Measurements from ENCODE around the gene ZDHHC19. TPM values are rescaled to one million over a fixed set of nuclear protein-coding genes. Genes with fewer than 3 reads are reported as not detected.

The ZDHHC19 gene
- total RNA-seq, 1 donor from 2014 or later = not detected

GRCh38 chr3:196194542-196194915 lies 16.7 kb downstream of the ZDHHC19 start:
- no peak for TF ChIP-seq CTCF (IDR thresholded peaks at IDR 0.05; ENCODE audit: insufficient read depth, low read length, poor library complexity, severe bottlenecking)
- Histone ChIP-seq H3K36me3 (ENCODE audit: control insufficient read depth, insufficient read depth, low read length) (no peaks in the 10 kb centered on the region), H3K4me3 (ENCODE audit: low read depth, low read length) (no peak overlapping the region), H3K27me3 (ENCODE audit: control insufficient read depth, insufficient read depth, low read length) (no peaks in the 10 kb centered on the region)
- DNase-seq (ENCODE audit: low read depth) = no peak

GRCh38 chr3:196193736-196194541 lies 17.3 kb downstream of the ZDHHC19 start:
- TF ChIP-seq CTCF (IDR thresholded peaks at IDR 0.05; ENCODE audit: insufficient read depth, low read length, poor library complexity, severe bottlenecking) = no peak
- Histone ChIP-seq H3K4me3 (ENCODE audit: low read depth, low read length) (no peak overlapping the region), H3K27me3 (ENCODE audit: control insufficient read depth, insufficient read depth, low read length) (no peaks in the 10 kb centered on the region), H3K36me3 (ENCODE audit: control insufficient read depth, insufficient read depth, low read length) (no peaks in the 10 kb centered on the region)
- DNase-seq (ENCODE audit: low read depth) = no peak

GRCh38 chr3:196193133-196193735 lies 18.0 kb downstream of the ZDHHC19 start:
- Histone ChIP-seq H3K36me3 (ENCODE audit: control insufficient read depth, insufficient read depth, low read length) (no peaks in the 10 kb centered on the region), H3K27me3 (ENCODE audit: control insufficient read depth, insufficient read depth, low read length) (no peaks in the 10 kb centered on the region), H3K4me3 (ENCODE audit: low read depth, low read length) (no peak overlapping the region)
- no peak for DNase-seq (ENCODE audit: low read depth)
- no peak for TF ChIP-seq CTCF (IDR thresholded peaks at IDR 0.05; ENCODE audit: insufficient read depth, low read length, poor library complexity, severe bottlenecking)

GRCh38 chr3:196192524-196193051 lies 18.6 kb downstream of the ZDHHC19 start:
- DNase-seq (ENCODE audit: low read depth) = no peak
- TF ChIP-seq CTCF (IDR thresholded peaks at IDR 0.05; ENCODE audit: insufficient read depth, low read length, poor library complexity, severe bottlenecking) = no peak
- no peaks in the 10 kb centered on the region for H3K27me3 ChIP-seq (ENCODE audit: control insufficient read depth, insufficient read depth, low read length)

GRCh38 chr3:196192036-196192523 lies 19.1 kb downstream of the ZDHHC19 start:
- Histone ChIP-seq H3K27me3 (ENCODE audit: control insufficient read depth, insufficient read depth, low read length) (no peaks in the 10 kb centered on the region), H3K36me3 (ENCODE audit: control insufficient read depth, insufficient read depth, low read length) (no peaks in the 10 kb centered on the region), H3K4me3 (ENCODE audit: low read depth, low read length) (no peak overlapping the region)
- DNase-seq (ENCODE audit: low read depth) = no peak
- TF ChIP-seq CTCF (IDR thresholded peaks at IDR 0.05; ENCODE audit: insufficient read depth, low read length, poor library complexity, severe bottlenecking) = no peak

More at GRCh38 chr3:196192524-196193051, 18.6 kb downstream of the ZDHHC19 start:
- Histone ChIP-seq H3K4me3 (ENCODE audit: low read depth, low read length) (no peak overlapping the region), H3K36me3 (ENCODE audit: control insufficient read depth, insufficient read depth, low read length) (no peaks in the 10 kb centered on the region)
